Activated naive CD4-positive, alpha-beta T cell treated with anti-CD3 and anti-CD28 coated beads for 36 hours (primary cell): ENCODE data around the gene EEF1AKMT2. TPM values are rescaled to one million over a fixed set of nuclear protein-coding genes. Genes with fewer than 3 reads are reported as not detected.

Source experiments
- CTCF ChIA-PET: fragments of 350-600 bp; sonication (Branson Sonifier 250); formaldehyde crosslinking; loops from one replicate; lab custom pipeline; 2021; ENCODE audit warnings: antibody characterized with exemption; lab: Charles Lee
- DNase-seq: peaks from one replicate; pipeline ENCODE4 v3.0.0-alpha.2; 2020
- H3K27ac Mint-ChIP-seq: one replicate; pipeline ENCODE4 v1.8.0; 2021; ENCODE audit warnings: mild to moderate bottlenecking, mixed read lengths
- H3K27me3 Mint-ChIP-seq: one replicate; pipeline ENCODE4 v1.8.0; 2021; ENCODE audit warnings: low read depth, mixed read lengths
- H3K36me3 Mint-ChIP-seq: one replicate; pipeline ENCODE4 v1.8.0; 2021; ENCODE audit warnings: low read depth, mixed read lengths
- H3K4me1 Mint-ChIP-seq: one replicate; pipeline ENCODE4 v1.8.0; 2021; ENCODE audit warnings: low read depth, mixed read lengths
- H3K4me3 Mint-ChIP-seq: one replicate; pipeline ENCODE4 v1.8.0; 2021; ENCODE audit warnings: mild to moderate bottlenecking, moderate library complexity, mixed read lengths
- H3K9me3 Mint-ChIP-seq: one replicate; pipeline ENCODE4 v1.8.0; 2021; ENCODE audit warnings: mixed read lengths
- intact Hi-C: fragments of 100-400 bp; cut with micrococcal nuclease; formaldehyde crosslinking; loops from one replicate; pipeline ENCODE4 v1.15.1; 2023
- total RNA-seq, 2 experiments: library from RNA; stranded (reverse); gene quantifications; one replicate each; pipeline ENCODE4 v1.2.3, GENCODE V29; 2021

The EEF1AKMT2 gene
- total RNA-seq, 2 experiments from 2014 or later, result 22.5 to 25.5 TPM

- peaks cover 82% of the 10 kb centered on the region for H3K4me1 Mint-ChIP-seq
- intact Hi-C loops, result no loop called here
Measured at GRCh38 chr10:124734311-124735166, 57.1 kb downstream of the EEF1AKMT2 start.

DNA sequence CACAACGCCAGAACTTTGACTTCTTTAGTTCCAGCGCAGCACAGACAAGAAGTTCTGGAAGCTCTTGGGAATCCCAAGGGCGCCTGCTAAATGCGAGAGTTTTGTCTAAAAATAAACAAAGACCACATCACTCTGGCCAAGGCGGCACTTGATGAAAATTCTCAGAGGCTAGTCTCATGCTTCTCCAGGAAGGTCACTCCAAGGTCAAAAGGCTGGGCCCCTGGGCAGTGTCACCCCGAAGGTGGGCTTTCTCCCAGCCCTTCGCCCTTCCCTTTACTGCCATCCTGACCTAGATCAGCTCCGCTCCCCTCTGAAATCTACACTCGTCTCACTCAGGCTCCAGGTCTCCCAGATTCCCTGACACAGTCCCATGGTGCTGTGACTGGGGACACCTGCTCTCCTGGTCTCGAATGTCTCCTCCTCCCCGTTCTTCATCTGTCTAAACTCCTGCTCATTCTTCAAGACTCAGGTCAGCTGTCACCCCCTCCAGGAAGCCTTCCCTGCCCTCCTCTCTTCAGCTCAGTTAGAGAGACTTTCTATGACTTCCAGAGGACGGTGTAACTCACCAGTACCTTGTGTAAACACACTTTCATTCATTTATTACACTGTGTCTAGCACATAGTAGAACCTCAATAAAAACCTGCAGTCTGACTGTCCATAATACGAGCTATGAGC lies 58.0 kb downstream of the EEF1AKMT2 start:
- intact Hi-C loops, result loop anchor here (1.0 to 2.0 kb wide), 6 partner anchors 8 to 85 kb away; no protein-coding TSS in a partner anchor
- CTCF ChIA-PET, result interaction anchor here (0.7 to 7.9 kb wide), 14 partner anchors 8 to 122 kb away, joined by 3 to 85 read pairs (median 5); no protein-coding TSS in a partner anchor
- Mint-ChIP-seq H3K4me1 (peaks cover 82% of the 10 kb centered on the region), H3K27me3 (no peaks in the 10 kb centered on the region), H3K27ac (peak overlapping the region; percentile 83), H3K9me3 (no peaks in the 10 kb centered on the region), H3K36me3 (peaks cover 9% of the 10 kb centered on the region), H3K4me3 (peak overlapping the region; percentile 53)
- DNase-seq, result no peak

More at GRCh38 chr10:124734311-124735166, 57.1 kb downstream of the EEF1AKMT2 start:
- H3K4me3 Mint-ChIP-seq, result no peak overlapping the region
- DNase-seq, result peak; percentile 73
- peak overlapping the region; percentile 83 for H3K27ac Mint-ChIP-seq
- H3K36me3 Mint-ChIP-seq, result peaks cover 9% of the 10 kb centered on the region
- no peaks in the 10 kb centered on the region for H3K9me3 Mint-ChIP-seq
- CTCF ChIA-PET, result interaction anchor here (1.0 to 7.9 kb wide), 11 partner anchors 7 to 95 kb away, joined by 3 to 85 read pairs (median 7); no protein-coding TSS in a partner anchor
- no peaks in the 10 kb centered on the region for H3K27me3 Mint-ChIP-seq

GRCh38 chr10:124732931-124733570 lies 58.6 kb downstream of the EEF1AKMT2 start:
- CTCF ChIA-PET, result interaction anchor here (0.7 to 7.9 kb wide), 11 partner anchors 8 to 193 kb away, joined by 3 to 85 read pairs (median 7); no protein-coding TSS in a partner anchor
- H3K4me1 Mint-ChIP-seq, result peaks cover 82% of the 10 kb centered on the region
- no peaks in the 10 kb centered on the region for H3K9me3 Mint-ChIP-seq
- peak; percentile 82 for DNase-seq
- H3K27ac Mint-ChIP-seq, result peak overlapping the region; percentile 77
- peak overlapping the region; percentile 53 for H3K4me3 Mint-ChIP-seq
- intact Hi-C loops, result loop anchor here (1.0 to 2.0 kb wide), 6 partner anchors 8 to 84 kb away; no protein-coding TSS in a partner anchor
- H3K27me3 Mint-ChIP-seq, result no peaks in the 10 kb centered on the region
- H3K36me3 Mint-ChIP-seq, result peaks cover 9% of the 10 kb centered on the region

DNA sequence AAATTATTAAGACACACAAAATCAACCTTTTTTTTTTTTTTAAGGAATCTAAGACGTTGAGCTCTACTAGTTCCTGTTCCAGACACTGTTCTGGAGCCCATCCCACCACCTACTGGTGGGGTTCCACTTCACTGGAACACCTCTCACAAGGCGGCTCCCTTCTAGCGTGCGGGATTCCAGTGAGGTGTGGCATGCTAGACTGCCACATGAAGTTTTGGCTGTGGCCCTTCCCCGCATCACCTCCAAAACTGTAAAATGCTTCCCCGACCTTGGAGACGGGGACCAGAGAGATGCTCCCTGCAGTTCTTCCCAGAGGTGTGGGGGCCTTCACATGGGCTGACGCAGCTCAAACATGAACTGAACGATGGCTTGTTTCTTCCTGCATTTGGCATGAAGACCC lies 60.1 kb downstream of the EEF1AKMT2 start:
- H3K27ac Mint-ChIP-seq, result no peak overlapping the region
- H3K9me3 Mint-ChIP-seq, result no peaks in the 10 kb centered on the region
- H3K36me3 Mint-ChIP-seq, result peaks cover 9% of the 10 kb centered on the region
- peaks cover 80% of the 10 kb centered on the region for H3K4me1 Mint-ChIP-seq
- CTCF ChIA-PET, result interaction anchor here (1.1 to 7.9 kb wide), 5 partner anchors 9 to 198 kb away, joined by 3 to 85 read pairs (median 19); no protein-coding TSS in a partner anchor
- H3K27me3 Mint-ChIP-seq, result no peaks in the 10 kb centered on the region
- no peak for DNase-seq
- intact Hi-C loops, result no loop called here
- no peak overlapping the region for H3K4me3 Mint-ChIP-seq

DNA sequence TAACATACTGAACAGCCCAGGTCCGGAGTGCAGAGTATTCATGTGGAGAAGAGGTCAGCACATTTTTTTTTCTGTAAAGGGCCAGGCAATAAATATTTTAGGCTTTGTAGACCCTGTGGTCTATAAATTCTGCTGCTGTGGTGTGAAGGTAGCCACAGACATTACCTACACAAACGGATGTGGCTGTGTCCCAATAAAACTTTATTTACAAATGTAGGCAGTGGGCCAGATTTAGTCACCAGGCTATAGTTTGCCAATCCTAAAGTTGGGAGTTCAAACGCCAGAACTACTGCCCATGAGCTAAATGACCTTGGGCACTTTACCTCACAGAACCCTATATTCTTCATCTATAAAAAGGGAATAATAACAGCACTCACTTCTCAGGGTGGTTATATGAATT lies 60.9 kb downstream of the EEF1AKMT2 start:
- Mint-ChIP-seq H3K27me3 (no peaks in the 10 kb centered on the region), H3K9me3 (no peaks in the 10 kb centered on the region), H3K4me1 (peaks cover 76% of the 10 kb centered on the region), H3K4me3 (no peak overlapping the region), H3K27ac (no peak overlapping the region), H3K36me3 (peaks cover 9% of the 10 kb centered on the region)
- no peak for DNase-seq
- intact Hi-C loops, result no loop called here
- CTCF ChIA-PET, result interaction anchor here (0.7 to 7.9 kb wide), 6 partner anchors 10 to 175 kb away, joined by 4 to 85 read pairs (median 20); no protein-coding TSS in a partner anchor

- Mint-ChIP-seq H3K27ac (peak overlapping the region; percentile 52), H3K4me3 (no peak overlapping the region), H3K4me1 (peaks cover 74% of the 10 kb centered on the region), H3K9me3 (no peaks in the 10 kb centered on the region), H3K27me3 (no peaks in the 10 kb centered on the region), H3K36me3 (peaks cover 9% of the 10 kb centered on the region)
- CTCF ChIA-PET, result interaction anchor here (2.8 to 7.9 kb wide), 3 partner anchors 10 to 81 kb away, joined by 10 to 85 read pairs (median 21); no protein-coding TSS in a partner anchor
- no peak for DNase-seq
- intact Hi-C loops, result loop anchor here (1.0 kb wide), 1 partner anchor 11 kb away; no protein-coding TSS in a partner anchor
Measured at GRCh38 chr10:124728830-124729661, 62.6 kb downstream of the EEF1AKMT2 start.

DNA sequence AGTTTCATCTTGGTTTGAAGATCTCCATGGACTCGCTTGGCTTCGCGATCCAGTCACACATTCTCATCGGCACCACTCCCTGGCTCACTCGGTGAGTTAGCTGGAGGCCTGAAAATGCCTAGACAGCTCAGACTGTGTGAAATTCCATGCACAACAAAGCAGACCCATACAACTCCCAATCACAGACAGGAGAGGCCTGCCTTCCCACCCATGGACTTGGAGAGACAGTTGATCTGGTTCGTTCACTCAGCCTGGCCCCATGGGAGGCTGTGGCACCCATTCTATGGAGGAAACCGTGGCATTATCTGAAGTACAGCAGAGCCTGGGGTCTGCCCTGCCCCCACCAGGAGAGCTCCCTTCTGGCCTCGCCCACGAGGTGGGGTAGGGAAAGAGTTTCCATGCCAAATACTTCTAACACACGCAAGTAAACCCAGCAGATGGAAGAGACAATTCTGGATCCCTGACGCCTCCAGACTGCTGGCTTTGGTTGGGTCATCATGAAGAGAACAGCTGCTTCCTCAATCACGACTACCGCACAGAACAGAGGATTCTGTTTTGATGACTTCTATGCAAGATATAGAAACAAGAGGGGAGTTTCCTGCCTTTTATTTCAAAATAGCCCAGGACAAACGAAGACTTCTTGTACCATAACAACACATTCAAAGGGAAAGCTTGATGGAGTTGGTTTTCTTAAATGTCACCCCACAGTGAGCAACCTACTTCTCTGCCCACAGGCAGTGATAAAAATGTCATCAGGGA lies 63.4 kb downstream of the EEF1AKMT2 start:
- intact Hi-C loops, result loop anchor here (1.0 kb wide), 1 partner anchor 10 kb away; no protein-coding TSS in a partner anchor
- CTCF ChIA-PET, result interaction anchor here (2.8 to 7.9 kb wide), 3 partner anchors 9 to 80 kb away, joined by 10 to 85 read pairs (median 21); no protein-coding TSS in a partner anchor
- H3K9me3 Mint-ChIP-seq, result no peaks in the 10 kb centered on the region
- H3K4me3 Mint-ChIP-seq, result no peak overlapping the region
- H3K4me1 Mint-ChIP-seq, result peaks cover 74% of the 10 kb centered on the region
- H3K27me3 Mint-ChIP-seq, result no peaks in the 10 kb centered on the region
- peak overlapping the region; percentile 52 for H3K27ac Mint-ChIP-seq
- peaks cover 6% of the 10 kb centered on the region for H3K36me3 Mint-ChIP-seq
- peak; percentile 53 for DNase-seq

DNA sequence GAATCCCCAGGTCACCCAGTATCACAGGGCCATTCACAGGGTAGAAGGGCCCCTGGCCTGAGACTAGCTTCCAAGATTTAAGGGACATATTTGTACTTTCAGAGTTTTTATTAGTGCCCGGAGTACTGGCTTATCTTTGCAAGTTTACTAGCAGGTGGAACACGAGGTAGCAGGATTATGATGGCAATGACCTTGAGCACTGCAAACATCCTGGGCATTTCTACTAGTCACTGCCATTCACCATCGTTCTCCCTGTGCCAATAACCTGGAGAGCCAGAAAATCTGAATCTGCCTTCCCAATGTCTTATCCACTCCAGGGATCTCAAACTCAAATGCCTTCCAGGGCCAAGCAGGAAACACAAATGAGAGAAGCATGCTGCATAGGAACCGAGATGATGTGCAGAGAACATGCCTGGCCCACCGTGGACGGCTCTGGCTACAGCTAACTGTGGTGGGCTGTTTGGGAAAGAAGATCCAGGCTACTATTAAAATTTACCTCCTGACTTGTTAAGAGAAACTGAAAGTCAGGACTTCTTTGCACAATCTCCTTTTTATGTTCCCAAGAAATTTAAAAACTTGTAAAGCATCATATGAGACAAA lies 64.2 kb downstream of the EEF1AKMT2 start:
- peaks cover 74% of the 10 kb centered on the region for H3K4me1 Mint-ChIP-seq
- intact Hi-C loops, result no loop called here
- DNase-seq, result no peak
- no peaks in the 10 kb centered on the region for H3K9me3 Mint-ChIP-seq
- H3K27ac Mint-ChIP-seq, result no peak overlapping the region
- H3K27me3 Mint-ChIP-seq, result no peaks in the 10 kb centered on the region
- CTCF ChIA-PET, result interaction anchor here (3.1 to 12.6 kb wide), 3 partner anchors 8 to 14 kb away, joined by 21 to 138 read pairs (median 85); no protein-coding TSS in a partner anchor
- H3K4me3 Mint-ChIP-seq, result no peak overlapping the region
- peaks cover 4% of the 10 kb centered on the region for H3K36me3 Mint-ChIP-seq

DNA sequence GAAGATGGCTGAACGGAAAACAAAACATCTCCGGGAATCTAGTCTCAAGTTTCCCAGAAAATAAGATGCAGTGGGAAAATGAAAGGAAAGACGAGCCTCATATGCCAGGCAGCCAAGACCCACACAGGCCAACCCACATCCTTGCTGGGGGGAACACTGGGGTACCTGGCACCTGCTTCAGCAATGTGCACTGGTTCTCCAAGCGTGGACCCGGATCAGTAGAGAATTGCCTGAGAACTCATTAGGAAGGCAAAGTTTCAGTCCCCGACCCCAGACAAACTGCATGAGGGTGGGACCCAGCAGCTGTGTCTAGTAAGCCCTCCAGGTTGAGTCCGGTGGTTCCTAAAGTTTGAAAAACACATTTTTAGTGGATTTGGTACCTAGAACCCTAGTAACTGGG lies 65.9 kb downstream of the EEF1AKMT2 start:
- intact Hi-C loops, result no loop called here
- Mint-ChIP-seq H3K27ac (no peak overlapping the region), H3K27me3 (no peaks in the 10 kb centered on the region), H3K36me3 (peaks cover 4% of the 10 kb centered on the region), H3K4me1 (peaks cover 82% of the 10 kb centered on the region), H3K9me3 (no peaks in the 10 kb centered on the region), H3K4me3 (no peak overlapping the region)
- DNase-seq, result no peak
- CTCF ChIA-PET, result interaction anchor here (1.8 to 12.6 kb wide), 3 partner anchors 8 to 15 kb away, joined by 3 to 138 read pairs (median 8); no protein-coding TSS in a partner anchor

DNA sequence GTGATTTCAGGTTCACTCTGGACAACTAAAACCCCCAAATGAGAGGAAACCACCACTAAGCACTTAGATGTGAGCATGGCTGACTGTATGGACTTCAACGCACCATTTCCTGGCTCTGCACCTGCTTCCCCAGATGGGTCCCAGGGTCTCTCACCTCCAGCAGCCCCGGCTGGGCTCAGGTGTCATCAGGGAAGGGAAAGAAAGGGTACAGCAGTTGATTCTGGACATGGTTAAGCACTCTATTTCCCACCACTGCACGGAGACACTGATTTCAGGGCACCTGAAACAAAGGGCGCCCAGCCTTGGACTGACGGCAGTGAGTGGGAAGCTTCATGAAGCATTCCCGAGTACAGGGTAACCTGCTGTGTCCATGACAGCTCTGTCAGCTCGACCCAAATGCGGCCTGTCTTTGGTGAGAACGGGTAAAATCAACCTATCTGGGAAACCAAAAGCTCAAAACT lies 66.5 kb downstream of the EEF1AKMT2 start:
- intact Hi-C loops, result no loop called here
- no peak for DNase-seq
- Mint-ChIP-seq H3K4me1 (peaks cover 82% of the 10 kb centered on the region), H3K36me3 (peaks cover 4% of the 10 kb centered on the region), H3K4me3 (no peak overlapping the region), H3K9me3 (no peaks in the 10 kb centered on the region), H3K27me3 (no peaks in the 10 kb centered on the region), H3K27ac (no peak overlapping the region)
- CTCF ChIA-PET, result interaction anchor here (1.8 to 12.6 kb wide), 3 partner anchors 9 to 16 kb away, joined by 3 to 138 read pairs (median 8); no protein-coding TSS in a partner anchor
